Esophagus muscularis mucosa (tissue), 3 donors: Measurements from ENCODE around the gene NMT2.

Experiments
- POLR2AphosphoS5 ChIP-seq, 2 donors: sonication (generic); formaldehyde crosslinking; IDR thresholded peaks; one replicate each; pipeline ENCODE4 v1.6.1; 2017; ENCODE audit warnings: antibody characterized with exemption in 2 of 2
- TF ChIP-seq, protein P1 (sequence below), 3 experiments: fragments of 200-600 bp in 2 of 3; fragments of 450-650 bp in 1 of 3; sonication (generic) in 2 of 3; IDR thresholded peaks; one replicate each; pipeline ENCODE4 v1.5.1; 2017 to 2019; ENCODE audit warnings: antibody characterized with exemption in 3 of 3, mild to moderate bottlenecking in 2 of 3, moderate library complexity in 1 of 3

DNA sequence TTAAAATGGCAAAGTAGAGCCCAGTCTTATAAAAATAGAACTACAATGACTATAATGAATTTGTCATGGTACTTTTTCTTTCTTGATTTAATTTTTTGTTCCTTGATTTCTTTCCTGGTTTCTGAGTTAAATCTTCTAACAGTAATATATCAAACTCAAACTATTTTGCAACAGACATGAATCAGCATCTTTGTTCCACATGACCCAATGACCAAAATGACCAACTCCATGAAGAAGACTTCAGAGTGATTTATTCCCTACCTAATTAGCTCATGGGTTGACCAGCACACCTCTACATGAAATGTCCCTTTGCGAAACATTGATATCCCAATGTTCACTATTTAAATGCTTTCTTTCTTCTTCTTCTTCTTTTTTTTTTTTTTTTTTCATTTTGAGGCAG lies 30.9 kb downstream of the NMT2 start:
- TF ChIP-seq POLR2AphosphoS5 (IDR thresholded peaks at IDR 0.05), result no peak
- TF ChIP-seq, protein P1, sequence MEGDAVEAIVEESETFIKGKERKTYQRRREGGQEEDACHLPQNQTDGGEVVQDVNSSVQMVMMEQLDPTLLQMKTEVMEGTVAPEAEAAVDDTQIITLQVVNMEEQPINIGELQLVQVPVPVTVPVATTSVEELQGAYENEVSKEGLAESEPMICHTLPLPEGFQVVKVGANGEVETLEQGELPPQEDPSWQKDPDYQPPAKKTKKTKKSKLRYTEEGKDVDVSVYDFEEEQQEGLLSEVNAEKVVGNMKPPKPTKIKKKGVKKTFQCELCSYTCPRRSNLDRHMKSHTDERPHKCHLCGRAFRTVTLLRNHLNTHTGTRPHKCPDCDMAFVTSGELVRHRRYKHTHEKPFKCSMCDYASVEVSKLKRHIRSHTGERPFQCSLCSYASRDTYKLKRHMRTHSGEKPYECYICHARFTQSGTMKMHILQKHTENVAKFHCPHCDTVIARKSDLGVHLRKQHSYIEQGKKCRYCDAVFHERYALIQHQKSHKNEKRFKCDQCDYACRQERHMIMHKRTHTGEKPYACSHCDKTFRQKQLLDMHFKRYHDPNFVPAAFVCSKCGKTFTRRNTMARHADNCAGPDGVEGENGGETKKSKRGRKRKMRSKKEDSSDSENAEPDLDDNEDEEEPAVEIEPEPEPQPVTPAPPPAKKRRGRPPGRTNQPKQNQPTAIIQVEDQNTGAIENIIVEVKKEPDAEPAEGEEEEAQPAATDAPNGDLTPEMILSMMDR (IDR thresholded peaks at IDR 0.05), result no peak
